ENCODE data around the gene ITGAD. TPM values are rescaled to one million over a fixed set of nuclear protein-coding genes. Genes with fewer than 3 reads are reported as not detected.

The ITGAD gene
- polyA plus RNA-seq, 3 donors = 0.04 TPM; not detected in 2

GRCh38 chr16:31361201-31362110 is 31.7 kb upstream of the ITGAD start:
- H3K4me1 Mint-ChIP-seq = peaks cover 80% of the 10 kb centered on the region
- Histone ChIP-seq H3K4me1 (ENCODE audit: control insufficient read depth in 1 of 2, insufficient read depth in 2 of 2, low read length in 2 of 2) (peaks cover 65 to 77% of the 10 kb centered on the region in 2 donors), H3K27me3 (ENCODE audit: control insufficient read depth in 2 of 2, insufficient read depth in 2 of 2, low read length in 2 of 2) (no peaks in the 10 kb centered on the region), H3K4me2 (replicated peaks; ENCODE audit: extremely low read depth, low read length, poor library complexity, severe bottlenecking) (no peak overlapping the region), H4K20me1 (ENCODE audit: insufficient read depth, low read length) (peaks cover 75% of the 10 kb centered on the region), H3K9me3 (replicated peaks in 1 of 2; ENCODE audit: control insufficient read depth in 1 of 2, insufficient read depth in 1 of 2, low read length in 2 of 2) (no peaks in the 10 kb centered on the region), H3K4me3 (replicated peaks in 1 of 3; ENCODE audit: low read depth in 2 of 3, low read length in 3 of 3) (no peak overlapping the region), H3K27ac (ENCODE audit: low read depth in 1 of 2, low read length in 2 of 2) (no peak overlapping the region), H2AFZ (ENCODE audit: insufficient read depth, low read depth, low read length, poor library complexity, severe bottlenecking) (no peak overlapping the region), H3K9ac (ENCODE audit: insufficient read depth, low read length, poor library complexity, severe bottlenecking) (no peak overlapping the region), H3K36me3 (replicated peaks in 1 of 2; ENCODE audit: control insufficient read depth in 1 of 2, insufficient read depth in 2 of 2, low read length in 2 of 2) (peaks cover 33 to 39% of the 10 kb centered on the region in 2 donors), H3K79me2 (ENCODE audit: insufficient read depth, low read length) (peaks cover 13% of the 10 kb centered on the region)
- WGBS (ENCODE audit: insufficient coverage) = 98% methylated on average over 24 of the region's 28 CpGs
- H3K27ac Mint-ChIP-seq = peak overlapping the region in 2 of 7 donors; percentile 36 to 77
- no peak overlapping the region for H3K4me3 Mint-ChIP-seq
- H3K36me3 Mint-ChIP-seq = peaks cover 59 to 91% of the 10 kb centered on the region in 2 donors
- no peak for TF ChIP-seq CTCF (IDR thresholded peaks at IDR 0.05)
- DNase-seq = no peak
- intact Hi-C loops (cut with micrococcal nuclease) = no loop called here
- peaks cover 0 to 2% (median 0%) of the 10 kb centered on the region in 7 donors for H3K9me3 Mint-ChIP-seq
- H3K27me3 Mint-ChIP-seq (ENCODE audit: low read depth in 3 of 3) = peaks cover 0 to 7% (median 1%) of the 10 kb centered on the region in 3 donors

GRCh38 chr16:31362476-31363405 is 30.4 kb upstream of the ITGAD start:
- no peak overlapping the region for H3K4me3 Mint-ChIP-seq
- peaks cover 0 to 4% (median 1%) of the 10 kb centered on the region in 3 donors for H3K27me3 Mint-ChIP-seq (ENCODE audit: low read depth in 3 of 3)
- 96% methylated on average over 21 of the region's 26 CpGs for WGBS (ENCODE audit: insufficient coverage)
- intact Hi-C loops (cut with micrococcal nuclease) = no loop called here
- Histone ChIP-seq H3K79me2 (ENCODE audit: insufficient read depth, low read length) (peaks cover 7% of the 10 kb centered on the region), H3K27ac (ENCODE audit: low read depth in 1 of 2, low read length in 2 of 2) (no peak overlapping the region), H3K4me1 (ENCODE audit: control insufficient read depth in 1 of 2, insufficient read depth in 2 of 2, low read length in 2 of 2) (peaks cover 65 to 77% of the 10 kb centered on the region in 2 donors), H3K4me2 (replicated peaks; ENCODE audit: extremely low read depth, low read length, poor library complexity, severe bottlenecking) (no peak overlapping the region), H3K27me3 (ENCODE audit: control insufficient read depth in 2 of 2, insufficient read depth in 2 of 2, low read length in 2 of 2) (no peaks in the 10 kb centered on the region), H3K36me3 (replicated peaks in 1 of 2; ENCODE audit: control insufficient read depth in 1 of 2, insufficient read depth in 2 of 2, low read length in 2 of 2) (peaks cover 29 to 43% of the 10 kb centered on the region in 2 donors), H3K9ac (ENCODE audit: insufficient read depth, low read length, poor library complexity, severe bottlenecking) (no peak overlapping the region), H4K20me1 (ENCODE audit: insufficient read depth, low read length) (peaks cover 62% of the 10 kb centered on the region), H3K9me3 (replicated peaks in 1 of 2; ENCODE audit: control insufficient read depth in 1 of 2, insufficient read depth in 1 of 2, low read length in 2 of 2) (no peaks in the 10 kb centered on the region), H2AFZ (ENCODE audit: insufficient read depth, low read depth, low read length, poor library complexity, severe bottlenecking) (no peak overlapping the region), H3K4me3 (replicated peaks in 1 of 3; ENCODE audit: low read depth in 2 of 3, low read length in 3 of 3) (no peak overlapping the region)
- peaks cover 54 to 87% of the 10 kb centered on the region in 2 donors for H3K36me3 Mint-ChIP-seq
- peak overlapping the region in 3 of 7 donors; percentile 58 to 64 (median 63) for H3K27ac Mint-ChIP-seq
- H3K9me3 Mint-ChIP-seq = peaks cover 0 to 2% (median 0%) of the 10 kb centered on the region in 7 donors
- no peak for TF ChIP-seq CTCF (IDR thresholded peaks at IDR 0.05)
- H3K4me1 Mint-ChIP-seq = peaks cover 83% of the 10 kb centered on the region
- DNase-seq = no peak

All from CD14-positive monocyte (primary cell).